GM12892 (cell line): ENCODE data around the gene LIPG.
"Not testable (repeated sequence)": the region's sequence is repeated elsewhere in the genome, so short reads cannot be mapped to it uniquely, and the experiment has no call there.

Experiments used
- DNase-seq: peaks from one replicate; pipeline ENCODE4 v3.0.0; 2011; ENCODE audit not compliant: insufficient read length
- FAIRE-seq: peaks from 2 replicates; lab custom pipeline; 2011; peaks lifted over from hg19 to GRCh38; lab: Jason Lieb, UNC
- POLR2A ChIP-seq: IDR thresholded peaks from 2 replicates; pipeline ENCODE4 v1.6.1; 2011; ENCODE audit warnings: low read depth, low read length, control low read depth
- POLR2AphosphoS5 ChIP-seq: IDR thresholded peaks from 2 replicates; pipeline ENCODE4 v1.6.1; 2011; ENCODE audit warnings: low read depth, low read length, control low read depth
- TAF1 ChIP-seq: IDR thresholded peaks from 2 replicates; pipeline ENCODE4 v1.6.1; 2011; ENCODE audit warnings: low read depth, mild to moderate bottlenecking, control low read depth, low read length, borderline replicate concordance

LIPG gene

GRCh38 chr18:49550621-49551339, 11.1 kb upstream of the LIPG start:
- FAIRE-seq (no peak), DNase-seq (no peak)
- no peak for TF ChIP-seq POLR2A
- TF ChIP-seq TAF1, result no peak
- TF ChIP-seq POLR2AphosphoS5, result no peak

- no peak for FAIRE-seq
- no peak for DNase-seq
- TF ChIP-seq POLR2A (no peak), POLR2AphosphoS5 (no peak), TAF1 (no peak)
Measured at GRCh38 chr18:49553003-49553402, 8.9 kb upstream of the LIPG start.

DNA sequence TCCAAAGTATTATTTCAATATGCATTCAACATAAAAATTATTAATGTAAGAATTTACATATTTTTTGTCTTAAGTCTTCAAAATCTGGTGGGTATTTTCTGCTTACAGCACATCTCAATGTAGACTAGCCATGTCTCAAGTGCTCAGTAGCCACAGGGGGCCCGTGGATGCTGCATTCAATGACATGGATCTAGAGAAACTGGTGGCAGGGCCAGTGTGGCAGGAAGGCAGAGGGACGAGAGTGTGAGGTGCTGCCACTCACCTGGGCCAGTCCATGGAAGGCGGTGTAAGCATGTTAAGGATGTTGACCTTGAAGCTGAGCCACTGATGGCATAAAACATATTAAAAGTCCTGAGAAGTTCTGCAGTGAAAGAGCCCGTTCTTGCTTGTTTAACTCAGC, 6.2 kb upstream of the LIPG start:
- TF ChIP-seq POLR2A (no peak), TAF1 (no peak), POLR2AphosphoS5 (no peak)
- FAIRE-seq (no peak), DNase-seq (no peak)

GRCh38 chr18:49558356-49558755, 3.5 kb upstream of the LIPG start:
- TF ChIP-seq POLR2AphosphoS5, result no peak
- no peak for TF ChIP-seq TAF1
- no peak for TF ChIP-seq POLR2A
- DNase-seq, result no peak
- FAIRE-seq, result no peak

DNA sequence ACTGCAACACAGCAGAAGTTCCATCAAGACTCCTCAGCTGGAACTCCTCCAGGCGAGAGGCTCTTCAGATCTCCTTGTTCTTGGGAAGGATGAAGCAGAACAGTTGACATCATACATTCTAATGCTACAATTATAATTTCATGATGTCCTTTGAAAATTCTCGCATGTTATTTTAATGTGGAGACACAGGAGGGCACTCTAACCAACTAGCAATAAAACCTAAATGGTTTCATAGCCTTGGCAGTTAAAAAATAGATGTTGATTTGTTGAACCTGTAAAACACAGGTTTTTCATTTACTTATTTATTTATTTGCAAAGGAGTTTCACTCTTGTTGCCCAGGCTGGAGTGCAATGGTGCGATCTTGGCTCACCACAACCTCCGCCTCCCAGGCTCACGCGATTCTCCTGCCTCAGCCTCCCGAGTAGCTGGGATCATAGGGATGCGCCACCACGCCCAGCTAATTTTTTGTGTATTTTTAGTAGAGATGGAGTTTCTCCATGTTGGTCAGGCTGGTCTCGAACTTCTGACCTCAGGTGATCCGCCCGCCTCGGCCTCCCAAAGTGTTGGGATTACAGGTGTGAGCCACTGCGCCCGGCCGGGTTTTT, 2.4 kb upstream of the LIPG start:
- DNase-seq, FAIRE-seq: not testable (repeated sequence)

DNA sequence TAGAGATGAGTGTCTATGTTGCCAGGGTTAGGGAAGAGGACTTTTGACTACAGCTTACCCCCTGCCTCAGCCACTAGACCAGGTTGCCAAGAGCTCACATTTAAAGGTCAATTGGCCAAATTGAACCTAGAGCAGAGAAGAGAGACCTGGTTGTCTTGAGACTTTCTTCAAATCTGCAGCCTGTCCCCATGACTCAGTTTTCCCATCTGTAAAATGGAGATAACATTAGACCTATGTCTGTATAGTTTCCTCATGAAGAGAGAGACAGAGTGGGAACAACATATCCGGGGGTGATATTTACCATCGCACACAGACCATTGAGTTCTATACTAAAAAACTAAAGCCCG, 1.6 kb upstream of the LIPG start:
- DNase-seq, result no peak
- TF ChIP-seq TAF1 (no peak), POLR2AphosphoS5 (no peak), POLR2A (no peak)
- FAIRE-seq, result no peak

GRCh38 chr18:49560624-49561288, 1.1 kb upstream of the LIPG start:
- no peak for FAIRE-seq
- TF ChIP-seq TAF1 (no peak), POLR2A (no peak), POLR2AphosphoS5 (no peak)
- no peak for DNase-seq

DNA sequence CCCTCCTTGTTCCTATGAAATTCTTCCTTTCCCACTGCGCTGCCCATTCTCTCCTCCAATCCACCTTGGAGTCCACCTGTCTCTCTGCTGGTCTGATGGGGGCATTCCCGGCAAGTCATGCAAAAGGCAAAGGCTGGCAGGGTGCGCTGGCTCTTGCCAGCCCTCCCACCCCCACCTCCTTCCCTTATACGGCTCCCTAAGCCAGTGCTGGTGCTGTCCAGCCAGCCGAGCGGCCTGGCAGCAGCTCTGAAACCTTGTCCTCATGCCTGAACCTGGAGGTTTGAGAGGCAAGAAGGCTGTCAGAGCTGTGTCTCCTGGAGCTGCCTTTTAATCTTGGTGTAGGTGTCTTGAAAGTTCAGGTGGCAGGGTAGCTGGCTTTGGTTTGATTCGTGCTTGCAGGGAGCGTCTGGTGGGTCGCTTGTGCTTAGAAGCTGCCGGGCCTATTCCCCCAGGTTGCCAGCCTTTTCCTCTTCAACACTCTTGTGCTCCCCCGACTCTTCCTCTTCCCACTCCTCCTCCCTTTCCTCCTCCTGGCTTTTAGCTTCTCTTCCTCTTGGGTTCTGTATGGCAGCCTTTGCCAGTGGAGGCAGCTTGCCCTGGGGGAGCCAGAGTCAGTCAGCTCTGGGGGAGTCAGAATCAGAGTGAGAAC, 748 bp downstream of the LIPG start:
- no peak for DNase-seq
- TF ChIP-seq POLR2AphosphoS5 (no peak), TAF1 (no peak), POLR2A (no peak)
- FAIRE-seq, result no peak

DNA sequence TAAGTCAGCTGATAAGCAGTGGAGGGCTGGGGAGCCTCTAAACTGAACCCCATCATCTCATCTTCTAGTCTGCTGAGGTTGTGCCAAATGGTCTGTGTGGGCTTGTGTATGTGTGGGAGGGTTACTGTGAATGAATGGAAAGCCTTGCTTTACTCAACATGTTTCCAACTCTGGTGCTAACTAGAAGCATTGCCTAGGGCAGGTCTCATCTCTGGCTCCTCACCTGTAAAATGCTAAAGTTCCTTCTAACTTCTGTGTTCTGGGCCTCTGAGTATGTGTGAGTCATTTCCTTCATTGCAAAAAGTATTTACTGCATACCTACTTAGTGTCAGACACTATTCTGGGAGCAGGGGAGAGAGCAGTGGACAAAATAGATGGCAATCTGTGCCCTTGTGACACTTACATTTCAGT, 1.3 kb downstream of the LIPG start:
- TF ChIP-seq POLR2AphosphoS5 (no peak), POLR2A (no peak), TAF1 (no peak)
- DNase-seq (no peak), FAIRE-seq (no peak)

DNA sequence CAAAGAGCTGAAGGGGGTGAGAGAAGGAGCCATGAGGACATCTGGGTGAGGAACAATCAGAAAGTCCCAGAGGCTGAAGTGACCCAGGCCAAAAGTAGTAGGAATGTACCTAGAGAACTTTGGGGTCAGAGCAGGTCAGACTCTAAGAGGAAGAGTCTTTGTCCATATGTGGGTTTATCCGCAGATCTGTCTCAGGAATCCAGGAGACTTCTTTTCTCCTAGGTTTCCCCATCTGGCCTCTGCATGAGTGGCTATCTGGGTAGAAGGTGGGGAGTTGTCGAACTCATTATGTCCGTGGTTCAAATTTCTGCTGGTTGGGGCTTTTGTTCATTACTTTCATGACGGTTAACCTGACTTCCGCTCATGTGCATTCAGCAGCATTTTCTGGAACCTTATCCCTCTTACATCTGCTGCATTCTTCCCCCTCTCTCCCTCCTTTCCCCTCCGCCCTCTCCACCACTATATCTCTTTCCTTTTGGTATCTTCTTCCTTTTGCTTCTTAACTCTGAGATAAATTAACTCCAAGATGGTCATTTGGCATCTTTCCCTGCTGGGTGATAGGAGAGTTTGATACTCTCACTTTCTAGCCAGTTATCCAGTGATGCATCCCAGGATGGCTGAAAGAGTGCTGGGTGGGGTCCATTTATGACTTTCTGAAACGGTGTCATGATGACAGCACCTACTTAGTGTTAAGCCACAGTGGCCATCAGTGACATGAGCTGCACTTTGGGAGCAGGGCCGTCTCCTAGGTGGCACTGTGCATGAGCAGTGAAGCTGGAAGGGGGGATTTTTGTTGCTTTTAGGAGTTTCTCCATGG, 2.1 kb downstream of the LIPG start:
- TF ChIP-seq TAF1 (no peak), POLR2AphosphoS5 (no peak), POLR2A (no peak)
- FAIRE-seq (no peak), DNase-seq (no peak)

DNA sequence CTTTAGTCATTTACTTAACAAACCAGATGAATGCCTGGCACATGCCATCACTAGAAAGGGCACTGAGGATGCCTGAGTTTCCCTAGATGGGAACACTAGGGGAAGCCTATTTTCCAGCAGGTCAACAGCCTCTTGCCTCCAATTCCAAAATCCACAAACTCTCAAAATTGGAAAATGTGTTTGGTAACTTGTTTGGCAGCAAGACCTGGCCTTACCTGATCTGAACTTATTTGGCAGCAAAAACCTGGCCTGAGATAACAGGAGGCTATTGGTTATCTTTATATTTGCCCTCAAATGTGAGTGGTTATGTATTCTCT, 2.6 kb downstream of the LIPG start:
- TF ChIP-seq POLR2A, result no peak
- TF ChIP-seq POLR2AphosphoS5, result no peak
- no peak for TF ChIP-seq TAF1
- DNase-seq, result no peak
- no peak for FAIRE-seq
